Measurements from ENCODE around the gene RHEB. TPM values are rescaled to one million over a fixed set of nuclear protein-coding genes. Genes with fewer than 3 reads are reported as not detected.

The RHEB gene
- total RNA-seq, 2 donors from 2014 or later = 37.3 to 55.5 TPM

- ATAC-seq (replicated peaks) = no peak
- peak overlapping the region; percentile 72 for H3K4me3 Mint-ChIP-seq
- H3K4me1 Mint-ChIP-seq = peaks cover 4% of the 10 kb centered on the region
- H3K27ac Mint-ChIP-seq = no peak overlapping the region
- no peaks in the 10 kb centered on the region for H3K36me3 Mint-ChIP-seq (ENCODE audit: low read depth)
- no peaks in the 10 kb centered on the region for H3K9me3 Mint-ChIP-seq
- H3K27me3 Mint-ChIP-seq = no peaks in the 10 kb centered on the region
These were observed 69.7 kb downstream of the RHEB start for GRCh38 chr7:151449990-151450389.

GRCh38 chr7:151448261-151449252 lies 71.1 kb downstream of the RHEB start:
- ATAC-seq (replicated peaks) = peak; percentile 76
- no peaks in the 10 kb centered on the region for H3K36me3 Mint-ChIP-seq (ENCODE audit: low read depth)
- peaks cover 4% of the 10 kb centered on the region for H3K4me1 Mint-ChIP-seq
- no peaks in the 10 kb centered on the region for H3K27me3 Mint-ChIP-seq
- no peaks in the 10 kb centered on the region for H3K9me3 Mint-ChIP-seq
- H3K4me3 Mint-ChIP-seq = peak overlapping the region; percentile 72
- H3K27ac Mint-ChIP-seq = no peak overlapping the region

- no peak for ATAC-seq (replicated peaks)
- Mint-ChIP-seq H3K4me1 (peaks cover 9% of the 10 kb centered on the region), H3K27ac (no peak overlapping the region), H3K9me3 (no peaks in the 10 kb centered on the region), H3K27me3 (no peaks in the 10 kb centered on the region), H3K36me3 (ENCODE audit: low read depth) (no peaks in the 10 kb centered on the region), H3K4me3 (peak overlapping the region; percentile 72)
These were observed 71.8 kb downstream of the RHEB start for GRCh38 chr7:151447901-151448260.

DNA sequence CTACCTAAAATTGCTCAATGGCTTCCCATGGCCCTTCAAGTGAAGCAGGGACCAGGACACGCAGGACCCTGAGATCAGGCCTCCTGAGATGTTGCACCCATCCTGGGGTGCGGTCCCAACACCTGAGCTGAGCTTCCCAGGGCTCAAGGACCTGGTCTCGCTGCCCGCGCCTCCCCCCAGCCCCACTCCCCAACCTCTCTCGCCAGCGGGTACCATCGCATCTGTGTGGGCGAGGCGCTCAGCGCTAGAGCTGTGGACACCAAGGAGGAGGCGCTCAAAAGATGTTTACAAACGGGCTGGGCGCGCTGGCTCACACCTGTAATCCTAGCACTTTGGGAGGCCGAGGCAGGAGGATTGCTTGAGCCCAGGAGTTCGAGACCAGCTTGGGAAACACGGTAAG lies 72.4 kb downstream of the RHEB start:
- ATAC-seq (replicated peaks) = no peak
- Mint-ChIP-seq H3K4me1 (peaks cover 12% of the 10 kb centered on the region), H3K36me3 (ENCODE audit: low read depth) (no peaks in the 10 kb centered on the region), H3K4me3 (peak overlapping the region; percentile 72), H3K27me3 (no peaks in the 10 kb centered on the region), H3K9me3 (no peaks in the 10 kb centered on the region), H3K27ac (no peak overlapping the region)

DNA sequence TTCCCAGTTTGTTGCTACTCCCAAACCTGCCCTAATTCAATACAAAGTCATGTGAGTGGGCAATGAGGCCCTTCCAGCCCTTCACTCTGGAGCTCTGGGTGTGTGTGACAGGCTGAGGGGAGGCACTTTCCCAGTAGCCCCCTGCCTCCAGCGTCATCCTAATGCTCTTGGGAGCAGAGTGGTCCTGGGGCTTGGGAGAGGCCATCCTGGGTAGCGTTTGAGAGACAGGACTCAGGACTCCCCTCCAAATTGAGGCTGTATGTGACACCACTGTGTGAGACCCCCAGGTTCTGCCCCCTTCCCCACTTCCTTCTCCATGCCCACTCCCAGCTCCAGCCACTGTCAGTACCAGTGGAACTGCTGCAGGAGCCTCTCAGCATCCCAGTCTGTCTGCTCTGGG lies 73.3 kb downstream of the RHEB start:
- Mint-ChIP-seq H3K4me1 (peaks cover 19% of the 10 kb centered on the region), H3K27me3 (no peaks in the 10 kb centered on the region), H3K4me3 (no peak overlapping the region), H3K9me3 (no peaks in the 10 kb centered on the region), H3K27ac (no peak overlapping the region), H3K36me3 (ENCODE audit: low read depth) (no peaks in the 10 kb centered on the region)
- no peak for ATAC-seq (replicated peaks)

DNA sequence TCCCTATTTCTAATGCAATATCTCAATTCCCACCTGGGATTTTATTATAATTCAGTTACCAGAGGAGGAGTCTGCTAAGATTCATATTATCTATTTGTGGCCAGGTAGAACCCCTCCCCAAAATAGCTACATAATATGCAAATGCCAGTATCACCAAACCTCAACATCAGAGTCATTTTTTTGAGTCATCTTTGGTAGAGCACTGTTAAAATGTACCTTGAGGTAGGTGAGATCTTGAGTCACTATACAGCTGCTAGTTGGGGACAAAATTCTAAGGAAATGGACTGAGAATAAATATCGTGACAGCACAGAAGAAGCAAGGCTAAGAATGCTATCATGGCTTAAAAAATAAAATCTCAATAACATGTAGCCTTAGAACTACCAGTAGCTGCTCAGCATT lies 75.1 kb downstream of the RHEB start:
- no peak overlapping the region for H3K4me3 Mint-ChIP-seq
- H3K9me3 Mint-ChIP-seq = no peaks in the 10 kb centered on the region
- no peaks in the 10 kb centered on the region for H3K27me3 Mint-ChIP-seq
- peaks cover 25% of the 10 kb centered on the region for H3K4me1 Mint-ChIP-seq
- no peak overlapping the region for H3K27ac Mint-ChIP-seq
- ATAC-seq (replicated peaks) = peak; percentile 61
- no peaks in the 10 kb centered on the region for H3K36me3 Mint-ChIP-seq (ENCODE audit: low read depth)

DNA sequence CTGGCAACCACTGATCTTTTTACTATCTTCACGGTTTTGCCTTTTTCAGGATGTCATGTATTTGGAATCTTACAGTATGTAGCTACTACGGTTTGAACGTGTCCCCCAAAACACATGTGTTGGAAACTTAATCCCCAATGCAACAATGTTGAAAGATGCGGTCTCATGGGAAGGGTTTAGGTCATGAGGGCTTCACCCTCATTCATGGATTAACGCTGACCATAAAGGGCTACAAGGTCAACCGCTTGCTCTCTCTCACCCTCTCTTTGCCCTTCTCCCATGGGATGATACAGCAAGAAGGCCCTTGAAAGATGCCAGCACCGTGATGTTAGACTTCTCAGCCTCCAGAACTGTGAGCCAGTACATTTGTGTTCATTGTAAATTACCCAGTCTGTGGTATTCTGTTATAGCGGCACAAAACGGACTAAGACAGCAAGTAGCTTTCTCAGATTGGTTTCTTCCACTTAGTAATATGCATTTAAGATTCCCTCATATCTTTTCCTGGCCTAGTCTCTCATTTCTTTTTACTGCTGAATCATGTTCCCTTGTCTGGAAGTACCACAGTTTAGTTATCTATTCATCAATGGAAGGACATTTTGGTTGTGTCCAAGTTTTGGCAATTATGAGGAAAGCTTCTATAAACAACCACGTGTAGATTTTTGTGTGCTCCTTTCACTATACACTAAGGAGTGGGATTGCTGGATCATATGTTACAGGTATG lies 76.8 kb downstream of the RHEB start:
- ATAC-seq (replicated peaks) = no peak
- no peaks in the 10 kb centered on the region for H3K27me3 Mint-ChIP-seq
- H3K27ac Mint-ChIP-seq = peak overlapping the region; percentile 32
- no peaks in the 10 kb centered on the region for H3K36me3 Mint-ChIP-seq (ENCODE audit: low read depth)
- no peaks in the 10 kb centered on the region for H3K9me3 Mint-ChIP-seq
- no peak overlapping the region for H3K4me3 Mint-ChIP-seq
- peaks cover 25% of the 10 kb centered on the region for H3K4me1 Mint-ChIP-seq

DNA sequence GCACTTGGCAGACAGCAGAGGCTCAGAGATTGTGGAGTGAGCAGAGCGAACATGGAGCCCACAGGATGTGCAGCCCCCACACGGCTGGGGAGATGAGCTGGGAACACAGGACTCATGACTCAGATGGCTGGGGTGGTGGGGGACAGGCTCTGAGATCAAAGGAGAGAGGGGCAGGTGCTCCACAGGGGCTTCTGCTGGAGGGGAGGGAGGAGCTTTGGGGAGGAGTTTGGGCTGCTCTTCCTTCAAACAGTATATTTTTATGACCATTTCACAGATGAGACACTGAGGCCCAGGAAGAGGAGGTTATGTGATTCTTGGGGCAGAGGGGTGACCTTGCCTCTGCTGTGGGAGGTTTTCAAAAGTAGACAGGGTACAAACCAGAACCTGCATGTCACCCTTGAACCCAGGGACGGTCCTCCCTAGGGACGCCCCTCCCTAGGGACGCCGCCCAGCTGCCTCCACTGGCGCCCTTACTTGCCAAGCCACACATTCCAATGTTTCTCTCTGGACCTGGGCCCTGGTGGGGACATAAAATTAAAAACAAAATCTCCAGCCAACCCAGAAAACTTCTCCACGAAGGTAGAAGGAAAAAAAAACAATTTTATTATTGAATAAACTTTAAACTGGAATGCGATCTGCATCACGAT lies 78.8 kb downstream of the RHEB start:
- H3K36me3 Mint-ChIP-seq (ENCODE audit: low read depth) = no peaks in the 10 kb centered on the region
- no peaks in the 10 kb centered on the region for H3K27me3 Mint-ChIP-seq
- peak; percentile 11 for ATAC-seq (replicated peaks)
- peak overlapping the region; percentile 64 for H3K27ac Mint-ChIP-seq
- H3K4me3 Mint-ChIP-seq = peak overlapping the region; percentile 68
- no peaks in the 10 kb centered on the region for H3K9me3 Mint-ChIP-seq
- peaks cover 25% of the 10 kb centered on the region for H3K4me1 Mint-ChIP-seq

GRCh38 chr7:151439855-151440798 lies 79.6 kb downstream of the RHEB start, which contains the start of gene CRYGN:
TSS of gene CRYGN (minus strand) at chr7:151440141. CDS start at chr7:151439917, 224 bp downstream.
- peaks cover 25% of the 10 kb centered on the region for H3K4me1 Mint-ChIP-seq
- H3K4me3 Mint-ChIP-seq = peak within 1 kb of the TSS; percentile 68
- peak; percentile 51 for ATAC-seq (replicated peaks)
- peak within 1 kb of the TSS; percentile 64 for H3K27ac Mint-ChIP-seq
- no peaks in the 10 kb centered on the region for H3K27me3 Mint-ChIP-seq
- H3K9me3 Mint-ChIP-seq = no peaks in the 10 kb centered on the region
- no peaks in the 10 kb centered on the region for H3K36me3 Mint-ChIP-seq (ENCODE audit: low read depth)

- peaks cover 25% of the 10 kb centered on the region for H3K4me1 Mint-ChIP-seq
- no peaks in the 10 kb centered on the region for H3K36me3 Mint-ChIP-seq (ENCODE audit: low read depth)
- H3K27ac Mint-ChIP-seq = no peak overlapping the region
- H3K27me3 Mint-ChIP-seq = no peaks in the 10 kb centered on the region
- peak overlapping the region; percentile 68 for H3K4me3 Mint-ChIP-seq
- no peaks in the 10 kb centered on the region for H3K9me3 Mint-ChIP-seq
- ATAC-seq (replicated peaks) = no peak
These were observed 80.7 kb downstream of the RHEB start for GRCh38 chr7:151438864-151439601.

- H3K4me3 Mint-ChIP-seq = no peak overlapping the region
- H3K36me3 Mint-ChIP-seq (ENCODE audit: low read depth) = no peaks in the 10 kb centered on the region
- ATAC-seq (replicated peaks) = no peak
- H3K27me3 Mint-ChIP-seq = no peaks in the 10 kb centered on the region
- no peak overlapping the region for H3K27ac Mint-ChIP-seq
- H3K4me1 Mint-ChIP-seq = peaks cover 23% of the 10 kb centered on the region
- no peaks in the 10 kb centered on the region for H3K9me3 Mint-ChIP-seq
These were observed 81.7 kb downstream of the RHEB start for GRCh38 chr7:151437866-151438516.

GRCh38 chr7:151437159-151437553 lies 82.5 kb downstream of the RHEB start:
- Mint-ChIP-seq H3K4me1 (peaks cover 23% of the 10 kb centered on the region), H3K27ac (peak overlapping the region; percentile 31), H3K36me3 (ENCODE audit: low read depth) (no peaks in the 10 kb centered on the region), H3K27me3 (no peaks in the 10 kb centered on the region), H3K4me3 (no peak overlapping the region), H3K9me3 (no peaks in the 10 kb centered on the region)
- no peak for ATAC-seq (replicated peaks)
